ENCODE measurements around the gene CDH23.

Gene CDH23

GRCh38 chr10:71521504-71522441, 125.1 kb downstream of the CDH23 start:
- DNase-seq, result no peak

GRCh38 chr10:71522442-71523144, 125.9 kb downstream of the CDH23 start:
- DNase-seq, result no peak

GRCh38 chr10:71523756-71524155, 127.0 kb downstream of the CDH23 start:
- no peak for DNase-seq

GRCh38 chr10:71525092-71525491, 128.4 kb downstream of the CDH23 start:
- DNase-seq, result no peak

GRCh38 chr10:71525721-71526120, 129.0 kb downstream of the CDH23 start:
- no peak for DNase-seq

- DNase-seq, result no peak
These were observed 129.9 kb downstream of the CDH23 start for GRCh38 chr10:71526653-71527052.

GRCh38 chr10:71527135-71527534, 130.4 kb downstream of the CDH23 start:
- DNase-seq, result no peak

- DNase-seq, result no peak
These were observed 131.9 kb downstream of the CDH23 start for GRCh38 chr10:71528371-71529206.

DNA sequence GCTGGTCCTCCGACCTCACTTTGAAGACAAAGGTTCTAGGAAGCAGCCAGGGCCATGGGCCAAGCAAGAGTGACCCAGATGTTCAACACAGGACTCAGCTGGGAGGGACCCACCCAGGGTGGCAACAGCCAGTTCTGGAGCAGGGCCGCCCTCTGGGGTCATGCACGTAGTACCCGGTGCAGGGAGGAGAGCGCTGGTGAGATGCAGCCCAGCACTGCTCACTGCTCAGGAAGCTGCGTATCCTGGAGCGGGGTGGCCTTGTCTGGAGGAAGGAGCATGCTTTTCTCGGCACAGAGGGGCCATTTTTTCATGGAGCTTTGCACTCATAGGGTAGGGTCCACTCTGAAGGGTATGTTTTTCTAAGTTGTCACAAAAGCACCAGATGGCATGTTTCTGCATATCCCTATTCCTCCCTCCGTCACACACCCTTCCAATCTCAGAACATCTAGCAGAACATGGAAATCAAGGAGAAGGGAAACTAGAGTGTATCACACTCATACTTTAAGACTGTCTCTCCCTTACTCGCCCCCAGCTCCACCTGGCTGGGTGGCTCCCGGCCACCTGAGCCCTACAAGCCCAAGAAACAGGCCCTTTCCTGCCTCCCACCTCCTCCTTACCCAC, 132.6 kb downstream of the CDH23 start:
- no peak for DNase-seq

GRCh38 chr10:71530781-71531180, 134.1 kb downstream of the CDH23 start:
- no peak for DNase-seq

GRCh38 chr10:71531485-71532446, 135.0 kb downstream of the CDH23 start:
- no peak for DNase-seq

GRCh38 chr10:71532878-71533277, 136.2 kb downstream of the CDH23 start:
- DNase-seq, result no peak

GRCh38 chr10:71533936-71534335, 137.2 kb downstream of the CDH23 start:
- DNase-seq, result no peak

GRCh38 chr10:71534568-71535194, 138.0 kb downstream of the CDH23 start:
- no peak for DNase-seq

GRCh38 chr10:71536332-71536731, 139.6 kb downstream of the CDH23 start:
- DNase-seq, result no peak

DNA sequence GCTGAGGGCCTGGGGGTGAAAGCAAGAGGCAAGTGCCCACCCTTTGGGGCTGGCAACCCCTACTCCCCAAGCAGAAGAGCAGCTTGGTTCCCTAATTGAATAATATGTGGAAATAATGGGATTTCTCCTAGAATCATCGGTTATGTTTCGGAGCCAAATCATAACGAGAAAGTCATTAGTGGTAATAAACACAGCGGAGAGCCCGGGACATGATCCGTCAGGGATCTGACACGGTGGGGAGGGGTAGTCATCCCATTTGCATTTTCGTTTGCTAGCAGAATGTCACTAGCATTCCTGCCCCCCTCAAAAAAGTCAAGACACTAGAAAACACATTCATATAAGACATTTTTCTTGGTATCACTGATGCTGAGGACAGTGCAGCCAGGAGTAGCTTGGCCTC, 140.4 kb downstream of the CDH23 start:
- DNase-seq, result no peak

- no peak for DNase-seq
These were observed 141.0 kb downstream of the CDH23 start for GRCh38 chr10:71537681-71538080.

DNA sequence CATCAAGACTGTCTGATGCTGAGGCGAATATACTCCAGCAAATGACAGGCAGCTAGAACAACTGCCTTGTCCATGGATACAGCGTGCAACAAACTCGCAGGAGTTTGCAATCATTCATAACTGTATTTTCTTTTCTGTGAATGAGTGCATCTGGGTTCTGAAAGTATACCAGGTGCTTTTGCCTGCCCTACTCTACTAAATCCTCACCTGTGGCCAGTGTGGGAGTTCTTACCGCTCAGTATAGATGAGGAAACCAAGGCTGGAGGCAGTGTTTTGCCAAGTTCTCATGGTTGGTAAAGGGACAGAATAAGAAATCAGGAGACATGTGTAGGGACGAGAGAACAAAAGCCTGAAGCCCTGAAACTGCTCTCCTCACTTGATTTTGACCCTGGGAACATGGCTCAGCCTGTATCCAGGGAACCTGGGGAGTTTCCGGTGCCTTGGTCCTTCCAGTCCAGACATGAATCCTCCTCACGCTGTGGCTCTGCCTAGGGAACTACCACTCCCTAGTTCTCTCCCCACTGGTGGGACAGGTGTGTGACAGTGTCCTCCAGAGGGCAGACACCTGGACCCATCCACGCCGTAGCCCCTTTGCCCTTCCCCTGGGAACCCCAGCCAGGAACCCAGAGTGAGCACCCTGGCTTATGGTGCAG, 142.0 kb downstream of the CDH23 start:
- no peak for DNase-seq

GRCh38 chr10:71539442-71540118, 142.9 kb downstream of the CDH23 start:
- DNase-seq, result no peak

DNA sequence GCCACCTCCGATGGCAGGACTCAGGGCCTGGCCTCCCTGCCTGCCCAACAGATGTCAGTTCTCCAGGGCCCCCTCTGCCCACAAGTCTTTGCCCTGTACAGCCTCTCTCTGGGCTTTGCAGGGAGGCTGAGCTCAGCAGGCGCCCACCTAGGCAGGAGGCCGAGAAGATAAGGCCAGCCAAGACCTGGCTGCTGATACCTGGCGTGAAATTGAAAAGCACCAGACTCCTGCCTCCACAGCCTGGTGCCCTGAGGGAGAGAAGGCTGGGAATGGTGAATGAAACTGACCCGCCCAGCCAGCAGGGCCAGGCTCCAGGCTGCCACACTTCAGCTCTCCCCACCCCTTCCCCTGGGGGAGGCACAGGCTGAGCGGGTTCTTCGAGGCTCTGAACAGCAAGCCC, 145.8 kb downstream of the CDH23 start:
- DNase-seq, result no peak
